Measurements from ENCODE around the gene NUDT21. TPM values are rescaled to one million over a fixed set of nuclear protein-coding genes. Genes with fewer than 3 reads are reported as not detected.

Gene NUDT21
- total RNA-seq, 2 donors from 2014 or later, result 262 to 288 TPM

- peaks cover 6% of the 10 kb centered on the region for H3K4me1 Mint-ChIP-seq
- H3K27ac Mint-ChIP-seq, result no peak overlapping the region
- H3K36me3 Mint-ChIP-seq (ENCODE audit: low read depth), result peaks cover 99% of the 10 kb centered on the region
- H3K27me3 Mint-ChIP-seq, result no peaks in the 10 kb centered on the region
- no peak for ATAC-seq (replicated peaks)
- H3K4me3 Mint-ChIP-seq, result no peak overlapping the region
- no peaks in the 10 kb centered on the region for H3K9me3 Mint-ChIP-seq
These were observed 13.1 kb downstream of the NUDT21 start for GRCh38 chr16:56438038-56438437.

- no peaks in the 10 kb centered on the region for H3K9me3 Mint-ChIP-seq
- no peak overlapping the region for H3K4me3 Mint-ChIP-seq
- peaks cover 99% of the 10 kb centered on the region for H3K36me3 Mint-ChIP-seq (ENCODE audit: low read depth)
- no peak overlapping the region for H3K27ac Mint-ChIP-seq
- no peaks in the 10 kb centered on the region for H3K4me1 Mint-ChIP-seq
- H3K27me3 Mint-ChIP-seq, result no peaks in the 10 kb centered on the region
- ATAC-seq (replicated peaks), result no peak
These were observed 14.9 kb downstream of the NUDT21 start for GRCh38 chr16:56436258-56436657.

GRCh38 chr16:56428091-56428490 lies 23.0 kb downstream of the NUDT21 start:
- H3K9me3 Mint-ChIP-seq, result no peaks in the 10 kb centered on the region
- H3K27ac Mint-ChIP-seq, result peak overlapping the region; percentile 43
- peaks cover 28% of the 10 kb centered on the region for H3K4me1 Mint-ChIP-seq
- ATAC-seq (replicated peaks), result peak; percentile 5
- H3K4me3 Mint-ChIP-seq, result no peak overlapping the region
- H3K27me3 Mint-ChIP-seq, result no peaks in the 10 kb centered on the region
- peaks cover 44% of the 10 kb centered on the region for H3K36me3 Mint-ChIP-seq (ENCODE audit: low read depth)

- peaks cover 29% of the 10 kb centered on the region for H3K36me3 Mint-ChIP-seq (ENCODE audit: low read depth)
- H3K4me1 Mint-ChIP-seq, result peaks cover 40% of the 10 kb centered on the region
- peak overlapping the region; percentile 78 for H3K4me3 Mint-ChIP-seq
- peak overlapping the region; percentile 66 for H3K27ac Mint-ChIP-seq
- no peaks in the 10 kb centered on the region for H3K9me3 Mint-ChIP-seq
- H3K27me3 Mint-ChIP-seq, result no peaks in the 10 kb centered on the region
- no peak for ATAC-seq (replicated peaks)
These were observed 24.5 kb downstream of the NUDT21 start for GRCh38 chr16:56426585-56426984.

GRCh38 chr16:56425439-56425832 lies 25.7 kb downstream of the NUDT21 start, which contains the start of gene AMFR:
AMFR (minus strand) TSS chr16:56425545; CDS start chr16:56425327, 218 bp downstream.
- Mint-ChIP-seq H3K27ac (peak within 1 kb of the TSS; percentile 96), H3K4me1 (peaks cover 38% of the 10 kb centered on the region), H3K27me3 (no peaks in the 10 kb centered on the region), H3K9me3 (no peaks in the 10 kb centered on the region), H3K36me3 (ENCODE audit: low read depth) (peaks cover 18% of the 10 kb centered on the region), H3K4me3 (peak within 1 kb of the TSS; percentile 97)
- ATAC-seq (replicated peaks), result peak; percentile 93

GRCh38 chr16:56424791-56425438 lies 26.2 kb downstream of the NUDT21 start:
- peak; percentile 57 for ATAC-seq (replicated peaks)
- Mint-ChIP-seq H3K27ac (peak overlapping the region; percentile 96), H3K9me3 (no peaks in the 10 kb centered on the region), H3K4me1 (peaks cover 36% of the 10 kb centered on the region), H3K36me3 (ENCODE audit: low read depth) (peaks cover 12% of the 10 kb centered on the region), H3K27me3 (no peaks in the 10 kb centered on the region), H3K4me3 (peak overlapping the region; percentile 97)

GRCh38 chr16:56424404-56424764 lies 26.7 kb downstream of the NUDT21 start:
- no peak for ATAC-seq (replicated peaks)

GRCh38 chr16:56423584-56424403 lies 27.3 kb downstream of the NUDT21 start:
- H3K4me3 Mint-ChIP-seq, result peak overlapping the region; percentile 97
- peaks cover 32% of the 10 kb centered on the region for H3K4me1 Mint-ChIP-seq
- H3K36me3 Mint-ChIP-seq (ENCODE audit: low read depth), result peaks cover 5% of the 10 kb centered on the region
- ATAC-seq (replicated peaks), result no peak
- peak overlapping the region; percentile 96 for H3K27ac Mint-ChIP-seq
- H3K9me3 Mint-ChIP-seq, result no peaks in the 10 kb centered on the region
- H3K27me3 Mint-ChIP-seq, result no peaks in the 10 kb centered on the region

More at GRCh38 chr16:56424404-56424764, 26.7 kb downstream of the NUDT21 start:
- Mint-ChIP-seq H3K4me3 (peak overlapping the region; percentile 97), H3K36me3 (ENCODE audit: low read depth) (peaks cover 7% of the 10 kb centered on the region), H3K27ac (peak overlapping the region; percentile 96), H3K9me3 (no peaks in the 10 kb centered on the region), H3K4me1 (peaks cover 35% of the 10 kb centered on the region), H3K27me3 (no peaks in the 10 kb centered on the region)

- ATAC-seq (replicated peaks), result no peak
- H3K4me3 Mint-ChIP-seq, result peak overlapping the region; percentile 97
These were observed 28.2 kb downstream of the NUDT21 start for GRCh38 chr16:56422896-56423441.

GRCh38 chr16:56421976-56422669 lies 29.0 kb downstream of the NUDT21 start:
- H3K9me3 Mint-ChIP-seq, result no peaks in the 10 kb centered on the region
- peak overlapping the region; percentile 9 for H3K4me3 Mint-ChIP-seq
- peak overlapping the region; percentile 47 for H3K27ac Mint-ChIP-seq
- H3K4me1 Mint-ChIP-seq, result peaks cover 24% of the 10 kb centered on the region
- no peak for ATAC-seq (replicated peaks)
- H3K36me3 Mint-ChIP-seq (ENCODE audit: low read depth), result peaks cover 5% of the 10 kb centered on the region
- H3K27me3 Mint-ChIP-seq, result no peaks in the 10 kb centered on the region

More at GRCh38 chr16:56422896-56423441, 28.2 kb downstream of the NUDT21 start:
- H3K36me3 Mint-ChIP-seq (ENCODE audit: low read depth), result peaks cover 5% of the 10 kb centered on the region
- H3K9me3 Mint-ChIP-seq, result no peaks in the 10 kb centered on the region
- H3K27me3 Mint-ChIP-seq, result no peaks in the 10 kb centered on the region
- peak overlapping the region; percentile 47 for H3K27ac Mint-ChIP-seq
- peaks cover 26% of the 10 kb centered on the region for H3K4me1 Mint-ChIP-seq

GRCh38 chr16:56421313-56421712 lies 29.8 kb downstream of the NUDT21 start:
- H3K27me3 Mint-ChIP-seq, result no peaks in the 10 kb centered on the region
- peaks cover 24% of the 10 kb centered on the region for H3K4me1 Mint-ChIP-seq
- H3K9me3 Mint-ChIP-seq, result no peaks in the 10 kb centered on the region
- ATAC-seq (replicated peaks), result no peak
- H3K27ac Mint-ChIP-seq, result no peak overlapping the region
- peaks cover 5% of the 10 kb centered on the region for H3K36me3 Mint-ChIP-seq (ENCODE audit: low read depth)
- peak overlapping the region; percentile 9 for H3K4me3 Mint-ChIP-seq

- H3K4me3 Mint-ChIP-seq, result no peak overlapping the region
- no peaks in the 10 kb centered on the region for H3K27me3 Mint-ChIP-seq
- H3K27ac Mint-ChIP-seq, result no peak overlapping the region
- peaks cover 5% of the 10 kb centered on the region for H3K36me3 Mint-ChIP-seq (ENCODE audit: low read depth)
- ATAC-seq (replicated peaks), result no peak
- no peaks in the 10 kb centered on the region for H3K9me3 Mint-ChIP-seq
- peaks cover 27% of the 10 kb centered on the region for H3K4me1 Mint-ChIP-seq
These were observed 30.5 kb downstream of the NUDT21 start for GRCh38 chr16:56420613-56421012.

GRCh38 chr16:56419740-56420548 lies 31.2 kb downstream of the NUDT21 start:
- no peak overlapping the region for H3K27ac Mint-ChIP-seq
- H3K27me3 Mint-ChIP-seq, result no peaks in the 10 kb centered on the region
- ATAC-seq (replicated peaks), result no peak
- H3K9me3 Mint-ChIP-seq, result no peaks in the 10 kb centered on the region
- peaks cover 27% of the 10 kb centered on the region for H3K4me1 Mint-ChIP-seq
- H3K36me3 Mint-ChIP-seq (ENCODE audit: low read depth), result peaks cover 5% of the 10 kb centered on the region
- H3K4me3 Mint-ChIP-seq, result no peak overlapping the region
